ENCODE data around the gene MYO1B.

The MYO1B gene

GRCh38 chr2:191228333-191228732 lies 16.9 kb upstream of the MYO1B start:
- DNase-seq, result no peak

- no peak for DNase-seq
These were observed 16.3 kb upstream of the MYO1B start for GRCh38 chr2:191228861-191229260.

DNA sequence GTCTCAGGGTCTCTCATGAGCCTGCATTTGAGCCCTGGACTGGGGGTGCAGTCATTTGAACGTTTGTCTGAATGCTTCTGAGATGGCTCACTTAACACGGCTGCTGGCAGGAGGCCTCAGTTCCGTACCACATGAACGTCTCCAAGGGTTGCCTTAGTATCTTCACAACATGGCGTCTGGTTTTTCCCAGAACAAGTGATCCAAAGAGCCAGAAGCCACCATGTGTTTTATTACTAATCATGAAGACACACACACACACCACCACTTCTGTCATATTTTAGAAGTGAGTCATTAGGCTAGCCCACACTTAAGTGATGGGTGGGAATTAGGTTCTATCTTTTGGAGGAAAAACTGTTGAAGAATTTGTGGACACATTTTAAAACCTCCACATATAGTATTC lies 15.0 kb upstream of the MYO1B start:
- DNase-seq, result no peak

- DNase-seq, result no peak
These were observed 13.2 kb upstream of the MYO1B start for GRCh38 chr2:191231995-191232394.

DNA sequence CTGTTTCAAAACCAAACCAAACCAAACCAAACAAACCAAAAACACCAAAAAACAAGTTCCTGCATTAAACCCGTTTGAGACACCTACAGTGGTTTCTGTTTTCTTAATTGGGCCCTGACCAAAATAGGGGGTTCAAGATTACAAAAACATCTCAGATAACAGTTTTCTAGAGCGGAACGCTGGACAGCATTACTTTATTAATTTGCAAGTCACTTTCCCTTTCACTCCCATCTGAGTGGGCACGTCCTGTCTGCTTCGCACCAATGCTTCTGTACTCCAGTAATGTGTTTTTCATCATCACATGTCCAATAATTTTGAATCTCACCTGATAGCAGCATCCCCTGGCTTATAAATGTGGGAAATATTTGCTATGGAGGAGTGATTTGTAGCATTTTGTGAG lies 11.7 kb upstream of the MYO1B start:
- no peak for DNase-seq

DNA sequence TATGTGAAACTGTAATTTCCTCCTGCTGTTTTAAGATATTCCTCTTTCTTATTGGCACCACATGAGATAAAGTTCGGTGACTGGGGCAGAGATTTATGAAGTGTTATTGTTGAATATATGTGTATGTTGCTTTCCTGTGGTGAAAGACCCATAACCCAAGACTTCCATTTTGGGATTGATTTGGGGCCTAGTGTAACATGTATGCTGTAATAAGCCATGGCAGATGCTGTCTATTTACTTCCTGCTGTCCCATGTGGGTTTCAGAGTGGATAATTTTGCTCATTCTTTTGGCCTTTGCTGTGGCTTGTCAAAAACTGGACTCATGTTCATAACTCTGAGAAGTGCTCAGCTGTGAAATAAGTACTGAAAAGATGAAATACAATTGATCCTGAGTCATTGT lies 10.8 kb upstream of the MYO1B start:
- no peak for DNase-seq

DNA sequence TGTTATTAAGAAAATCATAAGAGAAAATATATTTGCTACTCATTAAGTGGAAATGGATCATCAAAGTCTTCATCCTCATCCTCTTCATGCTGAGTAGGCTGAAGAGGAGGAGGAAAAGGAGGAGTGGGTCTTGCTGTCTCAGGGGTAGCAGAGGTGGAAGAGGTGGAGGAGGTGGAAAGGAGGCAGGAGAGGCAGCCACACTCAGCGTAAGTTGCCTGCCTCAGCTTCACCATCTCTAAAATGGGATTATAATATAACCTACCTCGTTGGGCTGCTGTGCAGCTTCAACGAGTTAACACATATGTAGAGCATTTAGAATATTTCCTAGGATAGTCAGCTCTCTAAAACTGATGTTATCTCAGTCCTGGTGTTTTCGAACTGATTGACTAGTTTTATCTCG lies 4.3 kb upstream of the MYO1B start:
- no peak for DNase-seq

DNA sequence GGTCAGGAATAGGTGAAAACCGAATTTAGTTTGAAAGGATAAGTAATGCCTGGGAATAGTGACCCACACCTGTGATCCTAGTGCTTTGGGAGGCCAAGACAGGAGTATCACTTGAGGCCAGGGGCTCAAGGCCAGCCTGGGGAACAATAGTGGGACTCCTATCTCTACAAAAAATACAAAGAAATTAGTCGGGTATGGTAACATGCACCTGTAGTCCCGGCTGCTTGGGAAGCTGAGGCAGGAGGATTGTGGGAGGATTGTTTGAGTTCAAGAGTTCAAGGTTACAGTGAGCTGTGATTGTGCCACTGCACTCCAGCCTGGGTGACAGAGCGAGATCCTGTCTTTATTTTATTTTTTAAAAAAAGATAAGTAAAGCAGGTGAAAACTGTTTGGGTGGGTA lies 3.8 kb upstream of the MYO1B start:
- no peak for DNase-seq

DNA sequence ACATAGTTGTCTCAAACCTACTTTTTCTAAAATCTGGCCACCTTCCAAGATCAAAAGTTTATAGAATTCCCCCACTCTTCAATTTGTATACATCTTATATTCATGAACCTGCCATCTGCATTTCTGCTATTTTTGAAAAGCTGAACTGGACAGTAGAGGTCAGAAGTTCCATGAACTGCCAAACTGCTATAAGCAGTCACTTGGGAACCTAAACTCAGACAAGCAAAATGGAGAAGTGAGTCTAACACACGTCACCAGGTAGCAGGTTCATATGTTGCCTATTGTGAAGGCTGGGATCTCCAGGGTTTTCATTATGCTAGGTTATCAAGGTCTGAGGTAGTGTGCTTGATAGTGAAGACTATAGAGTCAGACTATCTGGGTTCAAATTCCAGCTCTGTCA lies 2.0 kb upstream of the MYO1B start:
- DNase-seq, result no peak

- no peak for DNase-seq
These were observed 854 bp upstream of the MYO1B start for GRCh38 chr2:191244350-191244749.

- DNase-seq, result no peak
These were observed 796 bp downstream of the MYO1B start for GRCh38 chr2:191245869-191246531.

GRCh38 chr2:191246820-191247380 lies 1.7 kb downstream of the MYO1B start:
- DNase-seq, result no peak

DNA sequence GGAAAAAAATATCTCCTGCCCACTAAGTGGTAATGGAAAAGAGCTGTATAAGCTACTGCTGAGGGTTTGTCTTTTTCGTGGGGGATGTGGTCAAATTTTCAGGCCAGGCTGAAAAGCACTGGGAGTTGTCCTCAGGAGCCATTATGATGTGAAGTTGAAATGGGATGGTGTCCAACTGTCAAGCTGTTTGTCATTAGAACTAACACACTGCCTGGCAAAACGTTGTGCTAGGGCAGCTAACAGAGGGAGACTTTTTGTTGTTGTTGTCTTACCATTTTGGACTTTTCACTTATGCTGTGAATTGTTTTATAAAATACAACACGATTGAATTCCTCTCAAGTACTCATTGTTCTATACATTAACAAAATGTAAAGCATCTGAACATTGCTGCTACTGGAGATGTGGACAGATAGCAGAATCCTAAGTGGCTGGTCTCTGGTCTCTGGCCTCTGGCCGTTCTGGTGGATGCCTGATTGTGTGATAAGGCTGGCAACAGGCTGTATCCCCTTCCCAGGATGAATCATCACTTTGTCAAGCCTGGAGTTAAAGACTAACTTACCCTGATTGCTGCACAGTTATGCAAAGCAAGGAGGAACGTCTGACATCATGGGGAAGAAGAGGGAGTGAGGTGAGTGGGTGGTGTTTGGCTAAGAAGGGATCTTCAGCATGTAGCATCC lies 2.3 kb downstream of the MYO1B start:
- DNase-seq, result no peak

GRCh38 chr2:191249156-191249813 lies 4.1 kb downstream of the MYO1B start:
- no peak for DNase-seq

DNA sequence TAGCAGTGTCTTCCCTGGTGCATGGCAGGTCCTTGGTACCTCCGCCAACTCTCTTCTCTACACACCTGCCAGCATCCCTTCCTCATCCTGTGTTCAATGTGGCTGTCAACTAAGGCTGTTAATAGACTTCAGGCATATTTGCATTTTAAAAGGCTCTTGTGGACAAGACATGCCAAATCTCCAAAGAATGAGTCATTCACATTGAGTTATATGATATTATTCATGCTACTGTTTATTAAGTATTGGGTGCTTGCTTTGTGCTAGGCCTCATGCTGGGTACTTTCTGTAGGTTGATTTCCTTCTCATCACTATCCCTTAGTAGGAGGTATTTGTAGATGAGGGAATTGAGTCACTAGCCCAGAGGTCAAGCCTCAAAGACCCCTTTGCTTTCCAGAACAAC lies 5.2 kb downstream of the MYO1B start:
- DNase-seq, result no peak

DNA sequence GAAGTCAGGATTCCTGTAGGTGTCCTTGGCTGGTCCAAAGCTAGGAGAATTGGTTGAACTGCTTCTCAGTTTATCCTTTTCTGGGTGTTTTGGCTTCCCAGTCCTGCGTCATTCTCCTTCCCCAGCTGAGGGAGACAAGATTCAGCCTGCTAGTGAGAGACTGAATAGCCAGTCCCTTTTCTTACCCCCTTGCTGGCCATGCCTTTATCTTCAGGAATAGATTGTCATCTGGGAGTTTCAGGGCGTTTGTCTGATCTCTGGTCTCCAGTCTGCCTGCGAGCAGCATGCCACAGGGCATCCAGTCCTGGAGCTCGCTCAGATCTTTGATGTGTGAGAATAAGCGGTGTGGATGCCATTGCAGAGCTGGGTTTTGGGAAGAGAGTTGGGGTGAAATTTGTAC lies 5.8 kb downstream of the MYO1B start:
- DNase-seq, result no peak

DNA sequence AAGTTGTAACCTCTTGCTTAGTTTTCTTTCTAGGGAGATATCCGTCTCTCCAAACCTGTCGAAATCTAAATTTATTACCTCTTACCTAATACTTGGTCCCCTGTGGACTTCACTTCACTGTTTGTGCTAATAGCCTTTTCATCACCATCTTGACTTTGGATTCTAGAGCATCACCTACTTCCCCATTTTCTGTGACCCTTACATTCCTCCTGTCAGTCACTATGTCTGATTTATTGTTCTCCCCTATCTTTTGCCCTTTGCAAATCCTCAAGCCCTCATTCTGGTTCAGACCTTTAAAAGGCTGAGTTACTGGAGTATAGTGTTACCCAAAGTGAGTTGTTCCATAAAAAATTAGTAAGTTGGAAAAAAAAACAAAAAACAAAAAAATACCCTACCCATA lies 7.5 kb downstream of the MYO1B start:
- DNase-seq, result no peak

DNA sequence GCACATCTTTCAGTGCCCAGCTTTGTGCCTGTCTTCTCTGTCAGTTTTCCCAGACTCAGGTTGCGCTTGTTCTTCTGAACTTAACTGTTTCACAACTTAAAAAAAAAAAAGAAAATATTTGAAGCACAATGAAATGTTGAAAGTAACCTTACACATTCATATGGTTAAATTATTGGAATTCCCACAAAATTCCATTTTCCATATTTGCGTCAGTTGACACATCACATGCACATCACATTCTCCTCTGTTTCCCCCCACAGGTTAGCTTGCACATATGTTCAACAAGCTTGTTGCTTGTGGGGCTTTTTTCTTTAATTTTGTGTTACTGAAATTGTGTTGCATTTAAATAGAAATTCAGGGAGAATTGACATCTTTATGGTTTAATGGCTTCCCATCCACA lies 8.3 kb downstream of the MYO1B start:
- DNase-seq, result no peak

DNA sequence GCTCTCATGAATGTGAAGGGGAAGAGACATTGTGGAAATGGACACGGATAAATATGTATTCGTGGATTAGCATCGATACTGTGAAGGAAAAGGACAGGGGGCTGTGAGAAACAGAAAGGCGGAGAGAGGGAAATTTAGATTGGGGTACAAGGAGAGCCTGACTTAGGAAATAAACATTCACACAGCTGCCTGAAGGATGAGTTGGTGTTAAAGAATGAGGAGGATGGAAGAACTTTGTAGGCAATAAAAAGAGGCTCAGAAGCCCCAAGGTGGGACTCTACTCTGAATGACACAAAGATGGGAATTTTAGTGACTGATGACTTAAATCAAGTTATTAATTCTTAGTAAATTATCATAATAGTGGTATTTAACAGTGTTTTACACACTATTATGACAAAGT lies 10.1 kb downstream of the MYO1B start:
- DNase-seq, result no peak

GRCh38 chr2:191255756-191256312 lies 10.6 kb downstream of the MYO1B start:
- DNase-seq, result no peak

DNA sequence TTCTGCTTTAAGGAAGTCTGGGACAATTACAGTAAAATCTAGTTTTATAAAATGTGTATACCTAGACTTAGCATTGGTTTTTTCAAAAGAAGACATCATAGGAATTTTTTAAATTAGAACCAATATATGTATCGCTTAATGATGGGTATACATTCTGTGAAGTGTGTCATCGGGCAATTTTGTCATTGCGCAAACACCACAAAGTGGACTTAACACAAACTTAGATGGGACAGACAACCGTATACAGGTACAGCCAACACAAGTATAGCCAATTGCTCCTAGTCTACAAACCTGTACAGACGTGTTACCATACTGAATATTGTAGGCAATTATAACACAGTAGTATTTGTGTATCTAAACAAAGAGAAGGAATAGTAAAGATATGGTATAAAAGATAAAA lies 12.7 kb downstream of the MYO1B start:
- no peak for DNase-seq

DNA sequence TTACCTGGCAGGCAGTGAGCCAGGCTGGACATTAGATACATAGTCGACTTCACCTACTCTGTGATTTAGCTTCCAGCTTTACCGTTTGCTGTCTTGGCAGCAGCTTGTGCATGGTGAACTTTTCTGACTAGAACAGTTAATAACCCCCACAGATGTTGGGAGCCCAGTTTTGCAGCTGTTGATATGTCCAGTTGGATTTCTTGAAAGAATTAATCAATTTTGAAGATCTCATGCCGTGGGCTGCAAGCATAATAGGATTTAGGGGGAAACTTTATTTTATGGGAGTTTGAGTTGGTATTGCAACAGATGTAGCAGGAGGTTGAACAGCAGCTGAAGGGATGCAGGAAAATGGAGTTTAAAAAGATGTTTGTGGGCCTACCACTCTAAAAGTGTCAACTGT lies 13.8 kb downstream of the MYO1B start:
- DNase-seq, result no peak

DNA sequence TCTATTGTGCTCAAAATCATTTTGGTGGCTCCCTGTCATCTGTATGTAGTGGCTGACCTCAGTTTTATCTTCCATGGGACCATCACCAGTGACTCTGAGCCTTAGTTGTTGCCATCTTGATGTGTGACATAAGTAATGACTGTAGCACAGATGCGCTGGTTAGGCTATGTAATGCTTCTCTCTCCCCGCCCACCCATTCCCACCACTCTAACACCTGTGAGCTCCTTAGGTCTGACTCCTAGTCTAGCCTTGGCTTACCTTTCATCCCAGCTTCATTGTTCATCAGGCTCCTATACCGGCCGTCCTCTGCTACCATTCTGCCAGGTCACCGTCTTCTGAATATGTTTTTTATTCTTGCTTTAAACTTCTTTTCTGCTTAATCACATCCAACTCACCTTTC lies 17.2 kb downstream of the MYO1B start:
- no peak for DNase-seq

GRCh38 chr2:191263050-191263449 lies 17.8 kb downstream of the MYO1B start:
- no peak for DNase-seq
